ACC112 (cell line): ENCODE data around the gene SV2B.
"Not testable (repeated sequence)": the region's sequence is repeated elsewhere in the genome, so short reads cannot be mapped to it uniquely, and the experiment has no call there.

Experiments used
- H2AFZ ChIP-seq: fragments of 200-600 bp; sonication (generic); one replicate; pipeline ENCODE4 v1.6.0; 2017; ENCODE audit warnings: antibody characterized with exemption, low read length; ENCODE audit not compliant: unreplicated experiment
- H3K27ac ChIP-seq: fragments of 200-600 bp; sonication (generic); 2 replicates; pipeline ENCODE4 v1.5.1; 2014; ENCODE audit warnings: low read depth, mild to moderate bottlenecking, antibody characterized with exemption, low read length, moderate library complexity
- H3K27me3 ChIP-seq: fragments of 200-600 bp; sonication (generic); 2 replicates; pipeline ENCODE4 v1.6.1; 2014; ENCODE audit warnings: mild to moderate bottlenecking, antibody characterized with exemption, low read length, moderate library complexity, mixed read lengths; ENCODE audit not compliant: insufficient read depth
- H3K36me3 ChIP-seq: fragments of 200-600 bp; sonication (generic); 2 replicates; pipeline ENCODE4 v1.6.1; 2016; ENCODE audit warnings: mild to moderate bottlenecking, antibody characterized with exemption, low read length, moderate library complexity, mixed read lengths; ENCODE audit not compliant: insufficient read depth
- H3K4me1 ChIP-seq: fragments of 200-600 bp; sonication (generic); one replicate; pipeline ENCODE4 v1.6.1; 2016; ENCODE audit warnings: low read length, mixed read lengths; ENCODE audit not compliant: insufficient read depth, unreplicated experiment, control insufficient read depth
- H3K4me3 ChIP-seq: fragments of 200-600 bp; sonication (generic); 2 replicates; pipeline ENCODE4 v1.5.1; 2014; ENCODE audit warnings: mild to moderate bottlenecking, low read depth, low read length
- H3K79me2 ChIP-seq: fragments of 200-600 bp; sonication (generic); one replicate; pipeline ENCODE4 v1.6.0; 2016; ENCODE audit warnings: low read length; ENCODE audit not compliant: control insufficient read depth, unreplicated experiment, insufficient read depth

The SV2B gene

GRCh38 chr15:91335702-91336101 lies 235.6 kb downstream of the SV2B start:
- no peaks in the 10 kb centered on the region for H3K4me1 ChIP-seq
- no peak overlapping the region for H2AFZ ChIP-seq
- no peaks in the 10 kb centered on the region for H3K36me3 ChIP-seq
- no peaks in the 10 kb centered on the region; the same call in 1 of the 2 replicates for H3K27me3 ChIP-seq
- H3K4me3 ChIP-seq = no peak overlapping the region
- H3K27ac ChIP-seq = no peak overlapping the region
- H3K79me2 ChIP-seq = no peaks in the 10 kb centered on the region

GRCh38 chr15:91336687-91337086 lies 236.6 kb downstream of the SV2B start:
- no peak overlapping the region for H3K27ac ChIP-seq
- no peaks in the 10 kb centered on the region for H3K79me2 ChIP-seq
- H3K27me3 ChIP-seq = no peaks in the 10 kb centered on the region; the same call in 1 of the 2 replicates
- H2AFZ ChIP-seq = no peak overlapping the region
- H3K36me3 ChIP-seq = no peaks in the 10 kb centered on the region
- H3K4me3 ChIP-seq = no peak overlapping the region
- no peaks in the 10 kb centered on the region for H3K4me1 ChIP-seq

- Histone ChIP-seq H3K27ac (no peak overlapping the region), H3K36me3 (no peaks in the 10 kb centered on the region), H3K4me1 (no peaks in the 10 kb centered on the region), H3K79me2 (no peaks in the 10 kb centered on the region), H2AFZ (no peak overlapping the region), H3K27me3 (no peaks in the 10 kb centered on the region), H3K4me3 (no peak overlapping the region)
These were observed 238.7 kb downstream of the SV2B start for GRCh38 chr15:91338766-91339165.

- Histone ChIP-seq H3K4me1 (no peaks in the 10 kb centered on the region), H3K27me3 (no peaks in the 10 kb centered on the region), H3K79me2 (no peaks in the 10 kb centered on the region), H2AFZ (no peak overlapping the region), H3K36me3 (no peaks in the 10 kb centered on the region), H3K27ac (no peak overlapping the region), H3K4me3 (no peak overlapping the region)
These were observed 242.0 kb downstream of the SV2B start for GRCh38 chr15:91342097-91342496.

GRCh38 chr15:91344912-91345311 lies 244.9 kb downstream of the SV2B start:
- not testable (repeated sequence) for H3K79me2 ChIP-seq, H2AFZ ChIP-seq, H3K27ac ChIP-seq, H3K4me1 ChIP-seq, H3K4me3 ChIP-seq, H3K36me3 ChIP-seq, H3K27me3 ChIP-seq

GRCh38 chr15:91345736-91346135 lies 245.7 kb downstream of the SV2B start:
- Histone ChIP-seq H3K4me1 (no peaks in the 10 kb centered on the region), H3K4me3 (no peak overlapping the region), H3K36me3 (no peaks in the 10 kb centered on the region), H3K27ac (no peak overlapping the region), H3K79me2 (no peaks in the 10 kb centered on the region), H3K27me3 (no peaks in the 10 kb centered on the region), H2AFZ (no peak overlapping the region)

GRCh38 chr15:91346259-91346658 lies 246.2 kb downstream of the SV2B start:
- Histone ChIP-seq H3K27me3 (no peaks in the 10 kb centered on the region), H3K4me3 (no peak overlapping the region), H3K79me2 (no peaks in the 10 kb centered on the region), H3K27ac (no peak overlapping the region), H2AFZ (no peak overlapping the region), H3K36me3 (no peaks in the 10 kb centered on the region), H3K4me1 (no peaks in the 10 kb centered on the region)

- Histone ChIP-seq H3K4me3 (no peak overlapping the region), H3K36me3 (no peaks in the 10 kb centered on the region), H3K4me1 (no peaks in the 10 kb centered on the region), H3K27me3 (no peaks in the 10 kb centered on the region), H2AFZ (no peak overlapping the region), H3K27ac (no peak overlapping the region), H3K79me2 (no peaks in the 10 kb centered on the region)
These were observed 248.9 kb downstream of the SV2B start for GRCh38 chr15:91348752-91349500.
